DLD1 (cell line): ENCODE data around the gene ARHGAP26.

Source experiments
- in situ Hi-C: cut with HindIII; loops from 2 replicates; pipeline ENCODE4 v1.10.0; 2017; ENCODE audit warnings: low sequenced_read_pairs

Gene ARHGAP26

GRCh38 chr5:143121135-143121475, 350.9 kb downstream of the ARHGAP26 start:
- in situ Hi-C loops, result no loop called here

- in situ Hi-C loops, result no loop called here
These were observed 354.4 kb downstream of the ARHGAP26 start for GRCh38 chr5:143124593-143124992.

DNA sequence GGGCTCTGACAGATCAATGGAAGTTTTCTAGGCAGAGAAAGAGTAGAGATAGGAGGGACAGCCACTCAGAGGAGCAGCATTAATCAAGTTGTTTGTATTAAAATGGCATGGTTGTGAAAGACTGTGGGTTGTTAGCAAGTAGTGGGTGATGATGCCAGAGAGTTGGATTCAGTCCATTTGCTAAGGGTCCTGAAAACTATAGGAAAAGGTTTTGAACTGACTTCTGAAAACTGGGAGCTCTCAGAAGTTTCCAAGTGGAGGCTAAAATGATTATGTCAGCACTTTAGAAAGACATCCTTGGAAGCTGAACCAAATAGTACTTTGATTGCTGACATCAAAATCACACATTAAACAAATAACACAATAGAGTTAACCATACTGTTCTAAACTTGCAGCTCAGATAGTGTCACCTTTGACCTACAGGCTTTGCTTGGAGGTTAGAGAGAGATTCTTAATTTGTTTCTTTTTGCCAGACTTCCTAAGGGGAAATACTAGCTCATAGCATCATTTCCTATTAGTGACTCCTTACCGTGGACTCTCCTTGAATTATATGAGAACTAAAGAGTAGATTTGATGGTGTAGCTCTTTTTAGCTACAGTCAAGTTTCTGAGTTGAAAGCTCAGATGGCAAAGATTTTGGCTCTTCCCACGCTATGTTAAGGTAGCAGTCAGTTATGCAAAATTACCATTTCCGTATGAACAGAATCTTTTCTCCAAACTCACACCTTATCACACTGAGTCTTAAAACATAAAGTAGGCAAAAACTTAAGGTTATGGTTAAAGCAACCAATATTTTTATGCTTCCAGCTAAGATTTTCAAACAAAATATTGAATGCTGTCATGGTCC, 356.2 kb downstream of the ARHGAP26 start:
- in situ Hi-C loops, result no loop called here

- in situ Hi-C loops, result no loop called here
These were observed 358.4 kb downstream of the ARHGAP26 start for GRCh38 chr5:143128412-143129071.

DNA sequence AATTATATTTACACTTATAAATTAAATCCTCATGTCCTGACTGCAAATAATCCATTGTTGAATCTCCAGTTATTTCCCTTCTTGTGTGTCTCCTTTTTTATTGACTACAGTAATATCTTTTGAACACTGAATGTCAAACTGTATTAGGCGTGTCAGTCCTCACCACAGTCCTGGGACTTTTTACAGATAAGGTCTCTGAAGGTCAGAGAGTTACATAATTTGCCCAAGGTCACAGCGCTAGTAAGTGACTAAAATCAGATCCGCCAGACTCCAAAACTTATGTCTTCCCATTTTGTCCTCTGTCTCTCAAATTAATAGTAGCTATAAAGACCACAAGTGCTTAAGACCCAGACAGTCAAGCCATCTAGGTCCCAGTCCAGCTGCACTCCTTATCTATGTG, 359.0 kb downstream of the ARHGAP26 start:
- in situ Hi-C loops, result no loop called here

- in situ Hi-C loops, result no loop called here
These were observed 359.9 kb downstream of the ARHGAP26 start for GRCh38 chr5:143129910-143130612.

GRCh38 chr5:143130613-143131305, 360.6 kb downstream of the ARHGAP26 start:
- in situ Hi-C loops, result no loop called here

GRCh38 chr5:143131972-143132371, 361.8 kb downstream of the ARHGAP26 start:
- in situ Hi-C loops, result no loop called here

DNA sequence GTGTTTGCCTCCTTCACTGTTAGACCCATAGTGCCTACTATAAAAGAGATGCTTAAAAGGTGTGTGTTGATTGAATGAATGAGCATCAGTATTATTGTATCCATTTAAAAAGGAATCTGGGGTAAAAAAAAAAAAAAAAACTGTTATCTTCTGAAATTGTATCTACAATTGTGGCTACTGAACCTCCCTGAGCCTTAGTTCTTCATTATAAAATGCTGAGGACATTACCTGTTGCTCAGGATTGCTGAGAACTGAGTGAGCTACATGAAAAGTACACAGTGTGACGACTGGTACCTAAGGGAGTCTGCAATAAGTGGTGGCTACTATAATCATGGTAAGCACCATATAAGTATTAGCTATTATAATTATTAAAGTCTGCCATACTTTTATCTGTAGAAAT, 362.6 kb downstream of the ARHGAP26 start:
- in situ Hi-C loops, result no loop called here

GRCh38 chr5:143133721-143134120, 363.5 kb downstream of the ARHGAP26 start:
- in situ Hi-C loops, result no loop called here

- in situ Hi-C loops, result no loop called here
These were observed 364.1 kb downstream of the ARHGAP26 start for GRCh38 chr5:143134269-143134668.

GRCh38 chr5:143134900-143135299, 364.7 kb downstream of the ARHGAP26 start:
- in situ Hi-C loops, result no loop called here

GRCh38 chr5:143135832-143136551, 365.8 kb downstream of the ARHGAP26 start:
- in situ Hi-C loops, result no loop called here

GRCh38 chr5:143138839-143139238, 368.7 kb downstream of the ARHGAP26 start:
- in situ Hi-C loops, result no loop called here

- in situ Hi-C loops, result no loop called here
These were observed 369.4 kb downstream of the ARHGAP26 start for GRCh38 chr5:143139585-143139984.

DNA sequence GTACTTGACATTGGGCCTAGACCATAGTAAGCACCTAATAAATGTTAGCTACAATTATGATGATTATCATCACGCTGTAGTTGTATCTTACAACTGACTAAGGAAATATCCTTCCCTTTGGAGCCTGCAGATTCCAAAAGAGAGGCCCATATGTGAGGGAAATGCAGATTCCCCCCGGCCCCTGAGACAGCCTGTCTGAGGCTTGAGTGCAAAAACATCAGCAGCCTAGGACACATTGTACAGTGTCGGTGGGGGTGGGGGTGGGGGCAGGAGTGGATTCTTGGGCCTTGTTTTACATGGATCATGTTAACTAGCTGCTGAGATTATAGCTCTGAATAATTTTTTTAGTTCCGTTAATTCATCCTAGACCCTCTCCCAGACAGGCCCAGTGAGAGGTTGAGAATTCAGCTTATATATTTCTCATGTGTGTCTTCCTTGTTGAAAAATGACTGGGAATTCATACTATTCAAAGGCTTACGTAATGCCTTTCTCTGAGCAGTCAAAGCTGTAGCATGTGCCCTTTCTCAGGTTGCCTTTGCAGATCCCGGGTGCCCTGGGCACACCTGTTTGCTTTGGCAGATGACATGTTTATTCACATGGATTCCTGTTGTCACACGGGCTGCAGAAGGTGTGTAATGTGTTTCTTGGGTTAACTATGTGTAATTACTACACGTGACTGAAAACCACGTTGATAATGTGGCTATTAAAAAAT, 370.5 kb downstream of the ARHGAP26 start:
- in situ Hi-C loops, result no loop called here

DNA sequence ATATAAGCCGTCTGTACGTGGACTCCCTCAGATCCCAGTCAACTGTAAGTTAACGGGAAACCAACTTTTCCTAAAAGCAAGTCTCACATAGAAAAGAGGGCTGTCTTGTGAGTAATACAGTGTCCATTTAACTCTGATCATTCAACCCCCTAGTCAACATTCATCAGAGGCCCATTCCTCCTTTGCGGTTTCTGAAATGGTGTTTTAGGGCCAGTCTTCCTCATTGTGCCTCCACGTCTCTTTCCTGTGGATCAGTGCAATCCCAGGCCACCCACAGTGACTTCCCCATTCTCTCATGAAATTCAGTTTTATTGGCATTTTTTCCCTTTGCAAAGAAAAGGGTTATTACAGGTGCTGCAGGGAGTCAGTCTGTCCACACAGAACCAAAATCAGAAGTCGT, 371.5 kb downstream of the ARHGAP26 start:
- in situ Hi-C loops, result no loop called here

GRCh38 chr5:143142596-143143435, 372.6 kb downstream of the ARHGAP26 start:
- in situ Hi-C loops, result no loop called here

DNA sequence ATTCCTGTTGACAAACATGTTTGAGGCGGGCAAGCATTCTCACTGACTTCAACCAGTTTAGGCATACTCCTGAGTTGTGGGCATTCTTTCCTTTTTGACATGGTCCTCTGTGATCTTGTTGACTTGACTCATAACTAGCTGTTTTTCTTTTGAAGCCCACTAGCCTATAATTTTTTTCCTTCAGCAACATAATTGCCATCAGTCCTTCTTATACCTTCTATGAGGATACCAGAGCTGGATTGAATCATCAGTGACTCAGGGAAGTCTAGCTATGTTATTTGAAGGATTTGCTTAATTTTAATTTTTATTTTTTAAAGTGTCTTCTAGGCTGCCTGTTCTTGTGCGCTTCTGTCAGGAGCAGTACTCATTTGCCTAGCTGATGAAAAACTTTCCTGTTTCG, 373.8 kb downstream of the ARHGAP26 start:
- in situ Hi-C loops, result no loop called here
